Peyer's patch (tissue), 4 donors: ENCODE data around the gene IL4I1.

Experiments used
- CTCF ChIP-seq, 6 experiments: fragments of 450-650 bp in 4 of 6; fragments of 200-600 bp in 2 of 6; sonication (generic) in 1 of 6; IDR thresholded peaks; one replicate each; pipeline ENCODE4 v1.5.1; 2017 to 2019; ENCODE audit warnings: antibody characterized with exemption in 6 of 6, mild to moderate bottlenecking in 3 of 6, moderate library complexity in 1 of 6
- POLR2A ChIP-seq, 2 donors: fragments of 450-650 bp; IDR thresholded peaks; one replicate each; pipeline ENCODE4 v1.5.1; 2017; ENCODE audit warnings: antibody characterized with exemption in 2 of 2, mild to moderate bottlenecking in 2 of 2, moderate library complexity in 2 of 2

GRCh38 chr19:49911381-49912145 lies 14.9 kb upstream of the IL4I1 start:
- TF ChIP-seq CTCF (IDR thresholded peaks at IDR 0.05), result no peak
- no peak for TF ChIP-seq POLR2A (IDR thresholded peaks at IDR 0.05)
